COLO668 (cell line): Measurements from ENCODE around the gene ZNF827.

ENCODE experiments used
- DNase-seq: peaks from one replicate; lab custom pipeline; 2025; ENCODE audit not compliant: unreplicated experiment; lab: John Stamatoyannopoulos, UW

The ZNF827 gene

GRCh38 chr4:145938618-145939440 is at the start of gene ZNF827:
Gene ZNF827 (minus strand): TSS chr4:145938823. CDS start chr4:145938407, 416 bp downstream.
- peak; percentile 64 for DNase-seq

DNA sequence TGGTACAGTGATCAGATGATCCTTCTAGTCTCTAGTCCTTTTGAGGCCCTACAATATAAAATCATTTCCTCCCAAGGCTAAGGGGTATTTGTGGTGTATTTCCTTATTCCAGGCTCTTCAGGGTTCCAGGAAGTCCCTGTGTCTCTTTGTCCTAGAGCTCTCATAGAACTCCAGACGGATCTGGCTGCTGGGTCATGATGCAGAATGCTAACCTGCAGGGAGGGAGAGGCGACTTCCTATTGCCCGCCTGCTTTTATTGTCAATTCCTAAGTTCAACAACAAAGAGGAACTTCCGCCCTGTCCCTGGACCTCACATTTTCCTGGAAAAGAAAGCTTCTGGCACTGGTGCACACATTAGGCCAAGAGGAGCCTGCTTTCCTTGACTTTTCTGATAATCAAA is 45.9 kb upstream of the ZNF827 start:
- no peak for DNase-seq

DNA sequence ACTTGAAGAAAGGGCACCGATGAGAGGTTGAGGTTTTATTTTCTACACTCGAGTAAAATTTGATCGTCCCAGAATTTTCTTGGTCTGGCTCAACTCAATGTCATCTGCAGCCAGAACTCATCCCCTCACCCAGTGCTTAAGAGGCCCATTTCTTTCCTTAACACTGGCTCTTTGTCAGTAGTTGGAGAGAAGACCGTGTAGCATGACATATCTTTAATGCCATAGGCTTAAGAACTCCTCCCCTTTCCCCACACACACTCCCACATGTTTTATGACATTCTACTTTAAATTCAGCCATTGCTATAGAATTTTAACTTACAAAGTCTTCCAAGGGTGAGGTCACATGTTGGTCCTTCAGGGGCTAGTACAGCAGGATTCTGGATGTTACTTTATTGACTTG is 44.2 kb upstream of the ZNF827 start:
- DNase-seq: no peak

DNA sequence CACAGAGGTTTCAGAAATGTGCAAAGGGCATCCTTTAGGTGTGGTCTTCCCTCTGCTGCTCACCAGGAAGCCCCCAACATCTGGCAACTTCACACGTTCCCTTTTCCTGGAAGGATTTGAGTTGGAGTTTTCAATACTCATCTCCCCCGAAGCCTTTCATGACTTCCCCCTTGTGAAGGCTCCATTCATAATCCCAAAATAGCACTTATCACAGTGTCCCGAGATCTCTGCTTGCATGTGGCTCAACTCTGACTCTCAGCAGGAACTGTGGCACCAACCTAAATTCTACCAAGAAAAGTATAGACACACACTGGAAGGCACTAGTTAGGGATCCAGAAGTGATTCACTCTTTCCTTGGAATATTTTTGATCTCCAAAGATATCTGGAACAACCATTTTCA is 40.5 kb upstream of the ZNF827 start:
- DNase-seq: no peak

GRCh38 chr4:145976680-145977079 is 38.1 kb upstream of the ZNF827 start:
- no peak for DNase-seq

- DNase-seq: no peak
These were observed 21.4 kb upstream of the ZNF827 start for GRCh38 chr4:145960012-145960411.

DNA sequence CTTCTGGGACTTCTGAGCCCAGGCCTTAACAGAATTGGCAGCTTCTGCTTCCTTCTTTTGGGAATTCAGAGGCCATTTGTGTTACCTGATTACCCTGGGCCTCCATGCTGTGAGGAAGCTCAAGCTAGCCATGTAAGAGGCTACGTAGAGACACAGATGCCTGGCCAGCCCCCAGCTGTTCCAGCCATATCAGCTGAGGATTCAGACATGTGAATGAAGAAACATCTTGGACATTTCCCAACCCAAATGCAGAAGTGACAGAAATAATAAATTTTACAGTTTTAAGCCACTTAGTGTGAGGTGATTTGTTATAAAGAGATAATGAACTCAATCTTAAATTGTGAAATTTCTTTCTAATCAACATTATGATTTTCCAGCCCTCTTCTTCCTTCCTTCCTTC is 18.7 kb upstream of the ZNF827 start:
- DNase-seq: no peak

DNA sequence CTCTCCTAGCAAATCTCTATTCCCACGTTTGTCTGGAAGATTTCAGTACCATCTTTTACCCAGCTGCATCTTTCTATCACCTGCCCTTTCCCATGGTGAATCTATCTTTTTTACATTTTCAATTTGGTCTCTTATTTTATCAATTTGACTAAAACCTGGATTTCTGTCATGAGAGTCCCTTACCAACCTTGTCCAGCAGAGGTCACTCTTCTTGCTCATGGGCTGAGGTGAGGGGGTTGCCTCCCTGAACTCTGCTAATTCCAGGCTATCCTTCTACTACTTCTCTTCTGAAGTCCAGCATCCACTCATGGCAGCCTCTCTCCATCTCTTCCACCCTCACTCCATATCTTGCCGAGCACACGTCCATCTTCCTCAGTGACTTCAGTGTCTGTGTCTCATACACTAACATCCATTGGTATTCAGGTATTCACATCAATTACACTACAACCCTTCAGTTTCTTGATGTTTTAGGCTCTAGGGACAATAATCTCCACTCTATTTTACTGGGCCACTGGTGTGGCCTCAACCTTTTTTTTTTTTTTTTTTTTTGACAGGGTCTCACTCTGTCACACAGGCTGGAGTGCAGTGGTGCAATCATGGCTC is 17.8 kb upstream of the ZNF827 start:
- DNase-seq: peak; percentile 36

DNA sequence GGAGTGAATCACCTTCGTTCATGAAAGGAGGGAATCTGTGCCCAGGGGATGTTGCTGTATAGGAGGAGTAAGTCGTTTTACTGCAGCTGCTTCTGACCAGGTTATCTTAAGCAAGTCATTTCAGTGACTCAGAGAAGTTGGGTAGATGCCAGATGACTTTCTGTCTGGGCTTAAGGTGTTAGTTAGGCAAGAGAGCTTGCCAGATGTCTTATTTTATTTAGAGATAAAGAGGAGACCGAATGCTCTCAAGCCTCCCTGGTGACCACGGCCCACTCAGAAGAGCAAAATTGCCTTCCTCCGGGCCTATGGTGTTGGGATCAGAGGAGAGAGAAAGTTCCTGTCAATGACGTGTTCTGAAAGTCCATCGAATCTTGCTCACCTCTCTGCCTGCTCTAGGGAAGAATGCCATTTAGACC is 16.3 kb upstream of the ZNF827 start:
- no peak for DNase-seq

- no peak for DNase-seq
These were observed 13.3 kb upstream of the ZNF827 start for GRCh38 chr4:145951931-145952330.

- DNase-seq: no peak
These were observed 7.0 kb upstream of the ZNF827 start for GRCh38 chr4:145945431-145946155.

- no peak for DNase-seq
These were observed 6.3 kb upstream of the ZNF827 start for GRCh38 chr4:145944886-145945285.

GRCh38 chr4:145939856-145940255 is 1.2 kb upstream of the ZNF827 start:
- DNase-seq: no peak

DNA sequence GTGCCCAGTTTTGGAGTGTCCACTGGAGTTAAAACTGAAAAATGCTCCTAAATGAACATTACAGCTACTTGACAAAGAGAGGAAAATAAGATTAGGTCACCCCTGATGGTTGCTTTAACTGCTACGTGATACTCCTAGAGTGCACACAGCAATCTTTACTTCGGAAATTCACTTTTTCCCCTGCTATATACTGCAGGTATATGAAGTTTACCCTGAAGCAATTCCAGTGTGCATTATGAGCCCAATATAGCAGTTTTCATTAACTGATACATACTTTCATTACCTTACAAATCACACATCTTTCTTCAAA is 773 bp upstream of the ZNF827 start:
- no peak for DNase-seq

DNA sequence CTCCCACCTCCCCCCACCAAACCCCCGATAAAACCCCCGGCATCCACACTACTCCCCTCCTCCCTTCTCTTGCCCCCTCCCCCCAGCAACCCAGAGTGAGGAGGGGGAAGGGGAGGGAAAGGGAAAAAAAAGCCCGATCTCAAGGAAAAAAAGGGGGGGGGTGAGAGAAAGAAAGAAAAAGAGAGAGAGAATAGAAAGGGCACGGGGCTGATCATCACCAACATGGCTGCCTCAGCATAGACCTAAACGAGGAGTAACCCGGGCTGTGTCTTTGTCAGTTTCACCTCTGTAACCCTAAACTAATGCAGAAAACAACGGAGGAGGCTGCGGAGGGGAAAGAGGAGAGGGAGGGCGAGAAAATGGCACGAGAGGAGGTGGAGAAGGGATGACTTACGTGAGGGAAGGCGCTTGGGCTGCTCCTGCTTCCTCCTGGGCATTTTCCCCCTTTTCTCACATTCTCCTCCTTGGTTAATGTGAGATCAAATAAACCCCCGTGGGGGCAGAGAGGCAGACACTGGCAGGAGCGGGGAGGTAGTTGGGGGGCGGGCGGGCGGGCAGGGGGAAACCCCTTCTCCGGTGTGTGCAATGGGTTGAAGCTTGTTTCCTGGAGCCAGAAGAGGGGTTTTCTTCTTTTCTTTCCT is 532 bp downstream of the ZNF827 start:
- DNase-seq: peak; percentile 17

GRCh38 chr4:145936997-145937901 is 1.4 kb downstream of the ZNF827 start:
- peak; percentile 78 for DNase-seq

DNA sequence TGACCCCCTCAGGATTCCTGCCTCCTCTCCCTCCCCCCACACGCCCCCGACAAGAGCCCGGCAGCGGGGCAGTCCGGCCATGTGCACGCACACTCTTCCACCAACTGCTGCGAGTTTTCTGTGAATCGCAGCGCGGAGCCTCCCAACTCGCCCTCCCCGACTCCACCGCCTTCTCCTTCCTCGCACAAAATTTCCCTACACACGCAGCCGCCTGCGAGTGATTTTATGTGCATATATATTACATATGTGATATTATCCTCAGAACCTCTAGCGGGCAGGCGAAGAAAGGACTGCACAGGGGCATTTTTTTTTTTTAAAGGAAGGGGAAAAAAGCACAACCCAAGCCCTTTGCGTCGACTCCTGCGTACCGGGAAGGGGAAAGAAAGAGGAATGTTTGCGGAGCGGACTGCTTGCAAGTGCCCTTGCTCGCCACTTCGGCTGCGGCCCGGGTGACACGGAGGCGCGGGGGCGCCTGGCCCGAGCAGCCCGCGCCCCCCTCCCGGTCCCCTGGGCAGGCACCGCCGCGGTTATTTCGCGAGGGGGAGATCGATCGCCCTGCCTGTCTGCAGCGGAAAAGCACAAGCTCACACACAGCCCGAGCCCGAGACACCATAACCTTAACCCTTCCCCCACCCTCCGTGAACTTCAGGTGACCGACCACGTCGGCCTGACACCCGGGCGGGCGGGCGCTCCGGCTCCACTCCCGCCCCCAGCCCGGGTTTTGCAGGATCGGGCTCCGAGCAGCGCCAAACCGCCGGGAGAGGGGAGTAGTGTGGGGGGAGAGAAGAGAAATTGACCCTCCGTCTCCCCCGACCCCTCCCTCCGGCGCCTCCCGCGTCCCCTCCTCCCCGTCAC is 2.3 kb downstream of the ZNF827 start:
- DNase-seq: peak; percentile 76

GRCh38 chr4:145935253-145936141 is 3.1 kb downstream of the ZNF827 start:
- DNase-seq: peak; percentile 35
